ENCODE measurements around the gene PGP.
"Not testable (repeated sequence)": the region's sequence is repeated elsewhere in the genome, so short reads cannot be mapped to it uniquely, and the experiment has no call there.

The PGP gene

GRCh38 chr16:2243031-2243528 lies 28.4 kb upstream of the PGP start:
- Mint-ChIP-seq H3K9me3 (no peaks in the 10 kb centered on the region), H3K4me1 (no peaks in the 10 kb centered on the region), H3K36me3 (peaks cover 2% of the 10 kb centered on the region), H3K27me3 (no peaks in the 10 kb centered on the region), H3K4me3 (no peak overlapping the region), H3K27ac (no peak overlapping the region)

GRCh38 chr16:2242598-2242997 lies 28.0 kb upstream of the PGP start:
- Mint-ChIP-seq H3K36me3 (peaks cover 2% of the 10 kb centered on the region), H3K4me1 (no peaks in the 10 kb centered on the region), H3K9me3 (no peaks in the 10 kb centered on the region), H3K4me3 (no peak overlapping the region), H3K27me3 (no peaks in the 10 kb centered on the region), H3K27ac (no peak overlapping the region)

- H3K27me3 Mint-ChIP-seq, H3K9me3 Mint-ChIP-seq, H3K36me3 Mint-ChIP-seq, H3K4me3 Mint-ChIP-seq, H3K27ac Mint-ChIP-seq, H3K4me1 Mint-ChIP-seq: not testable (repeated sequence)
These were observed 25.7 kb upstream of the PGP start for GRCh38 chr16:2240331-2240730.

- peaks cover 2% of the 10 kb centered on the region for H3K36me3 Mint-ChIP-seq
- H3K4me1 Mint-ChIP-seq, result no peaks in the 10 kb centered on the region
- no peak overlapping the region for H3K27ac Mint-ChIP-seq
These were observed 24.4 kb upstream of the PGP start for GRCh38 chr16:2238838-2239675.

GRCh38 chr16:2238150-2238837 lies 23.7 kb upstream of the PGP start:
- no peak overlapping the region for H3K4me3 Mint-ChIP-seq
- H3K36me3 Mint-ChIP-seq, result peaks cover 5% of the 10 kb centered on the region
- no peaks in the 10 kb centered on the region for H3K27me3 Mint-ChIP-seq
- no peak overlapping the region for H3K27ac Mint-ChIP-seq
- no peaks in the 10 kb centered on the region for H3K9me3 Mint-ChIP-seq
- no peaks in the 10 kb centered on the region for H3K4me1 Mint-ChIP-seq

More at GRCh38 chr16:2238838-2239675, 24.4 kb upstream of the PGP start:
- no peaks in the 10 kb centered on the region for H3K9me3 Mint-ChIP-seq
- no peaks in the 10 kb centered on the region for H3K27me3 Mint-ChIP-seq
- no peak overlapping the region for H3K4me3 Mint-ChIP-seq

GRCh38 chr16:2237493-2238149 lies 23.0 kb upstream of the PGP start:
- Mint-ChIP-seq H3K27ac (no peak overlapping the region), H3K4me1 (no peaks in the 10 kb centered on the region), H3K4me3 (no peak overlapping the region), H3K9me3 (no peaks in the 10 kb centered on the region), H3K36me3 (peaks cover 5% of the 10 kb centered on the region), H3K27me3 (no peaks in the 10 kb centered on the region)

GRCh38 chr16:2237102-2237482 lies 22.5 kb upstream of the PGP start:
- no peaks in the 10 kb centered on the region for H3K9me3 Mint-ChIP-seq
- no peaks in the 10 kb centered on the region for H3K4me1 Mint-ChIP-seq
- no peaks in the 10 kb centered on the region for H3K27me3 Mint-ChIP-seq
- no peak overlapping the region for H3K4me3 Mint-ChIP-seq
- peaks cover 3% of the 10 kb centered on the region for H3K36me3 Mint-ChIP-seq
- H3K27ac Mint-ChIP-seq, result no peak overlapping the region

GRCh38 chr16:2236337-2237101 lies 21.9 kb upstream of the PGP start, which contains the start of gene DNASE1L2:
Gene DNASE1L2 (plus strand): TSS chr16:2236444. CDS start chr16:2236817, 373 bp downstream.
- Mint-ChIP-seq H3K27ac (no peak within 1 kb of the TSS), H3K9me3 (no peaks in the 10 kb centered on the region), H3K36me3 (peaks cover 3% of the 10 kb centered on the region), H3K4me3 (no peak within 1 kb of the TSS), H3K4me1 (no peaks in the 10 kb centered on the region), H3K27me3 (no peaks in the 10 kb centered on the region)

GRCh38 chr16:2235695-2236336 lies 21.2 kb upstream of the PGP start:
- peaks cover 3% of the 10 kb centered on the region for H3K36me3 Mint-ChIP-seq

GRCh38 chr16:2235234-2235651 lies 20.6 kb upstream of the PGP start:
- peaks cover 3% of the 10 kb centered on the region for H3K36me3 Mint-ChIP-seq
- H3K27ac Mint-ChIP-seq, result no peak overlapping the region
- H3K27me3 Mint-ChIP-seq, result no peaks in the 10 kb centered on the region
- H3K4me3 Mint-ChIP-seq, result no peak overlapping the region
- no peaks in the 10 kb centered on the region for H3K9me3 Mint-ChIP-seq
- H3K4me1 Mint-ChIP-seq, result no peaks in the 10 kb centered on the region

More at GRCh38 chr16:2235695-2236336, 21.2 kb upstream of the PGP start:
- Mint-ChIP-seq H3K27ac (no peak overlapping the region), H3K9me3 (no peaks in the 10 kb centered on the region), H3K4me3 (no peak overlapping the region), H3K27me3 (no peaks in the 10 kb centered on the region), H3K4me1 (no peaks in the 10 kb centered on the region)

- no peaks in the 10 kb centered on the region for H3K4me1 Mint-ChIP-seq
- no peaks in the 10 kb centered on the region for H3K27me3 Mint-ChIP-seq
- H3K4me3 Mint-ChIP-seq, result no peak overlapping the region
- no peak overlapping the region for H3K27ac Mint-ChIP-seq
- no peaks in the 10 kb centered on the region for H3K9me3 Mint-ChIP-seq
- H3K36me3 Mint-ChIP-seq, result peaks cover 5% of the 10 kb centered on the region
These were observed 20.2 kb upstream of the PGP start for GRCh38 chr16:2234813-2235170.

GRCh38 chr16:2233872-2234812 lies 19.5 kb upstream of the PGP start:
- Mint-ChIP-seq H3K4me1 (no peaks in the 10 kb centered on the region), H3K36me3 (peaks cover 7% of the 10 kb centered on the region), H3K27ac (no peak overlapping the region), H3K4me3 (no peak overlapping the region), H3K27me3 (no peaks in the 10 kb centered on the region), H3K9me3 (no peaks in the 10 kb centered on the region)

- peaks cover 7% of the 10 kb centered on the region for H3K36me3 Mint-ChIP-seq
- H3K9me3 Mint-ChIP-seq, result no peaks in the 10 kb centered on the region
These were observed 18.6 kb upstream of the PGP start for GRCh38 chr16:2233046-2233775.

More at GRCh38 chr16:2233046-2233775, 18.6 kb upstream of the PGP start:
- H3K4me1 Mint-ChIP-seq, result no peaks in the 10 kb centered on the region
- no peaks in the 10 kb centered on the region for H3K27me3 Mint-ChIP-seq
- no peak overlapping the region for H3K27ac Mint-ChIP-seq
- H3K4me3 Mint-ChIP-seq, result no peak overlapping the region

Data from activated naive CD4-positive, alpha-beta T cell treated with anti-CD3 and anti-CD28 coated beads, Interleukin-2, amount 50 U/mL, for 24 hours (primary cell).